Smooth muscle cell of the brain vasculature (primary cell): Measurements from ENCODE around the gene ST3GAL2.
"Not testable (repeated sequence)": the region's sequence is repeated elsewhere in the genome, so short reads cannot be mapped to it uniquely, and the experiment has no call there.

Source experiments
- DNase-seq: peaks from one replicate; pipeline ENCODE4 v3.0.0-alpha.2; 2012; ENCODE audit warnings: low read depth, low spot score

The ST3GAL2 gene

GRCh38 chr16:70417661-70418060 lies 21.2 kb downstream of the ST3GAL2 start:
- DNase-seq: no peak

- no peak for DNase-seq
Measured at GRCh38 chr16:70416748-70417616, 21.9 kb downstream of the ST3GAL2 start.

GRCh38 chr16:70413572-70413971 lies 25.3 kb downstream of the ST3GAL2 start:
- not testable (repeated sequence) for DNase-seq

GRCh38 chr16:70412385-70412784 lies 26.5 kb downstream of the ST3GAL2 start:
- DNase-seq: no peak

- DNase-seq: no peak
Measured at GRCh38 chr16:70410734-70411133, 28.2 kb downstream of the ST3GAL2 start.

- no peak for DNase-seq
Measured at GRCh38 chr16:70407811-70408274, 31.1 kb downstream of the ST3GAL2 start.

GRCh38 chr16:70406104-70406503 lies 32.8 kb downstream of the ST3GAL2 start:
- not testable (repeated sequence) for DNase-seq

- DNase-seq: no peak
Measured at GRCh38 chr16:70402916-70403659, 35.8 kb downstream of the ST3GAL2 start.

- DNase-seq: no peak
Measured at GRCh38 chr16:70399951-70400350, 38.9 kb downstream of the ST3GAL2 start.

GRCh38 chr16:70399381-70399780 lies 39.5 kb downstream of the ST3GAL2 start:
- DNase-seq: no peak

- DNase-seq: no peak
Measured at GRCh38 chr16:70398177-70398743, 40.6 kb downstream of the ST3GAL2 start.

- DNase-seq: no peak
Measured at GRCh38 chr16:70396246-70396904, 42.5 kb downstream of the ST3GAL2 start.

- DNase-seq: no peak
Measured at GRCh38 chr16:70395345-70395901, 43.5 kb downstream of the ST3GAL2 start.

- no peak for DNase-seq
Measured at GRCh38 chr16:70394853-70395252, 44.0 kb downstream of the ST3GAL2 start.

GRCh38 chr16:70393662-70394061 lies 45.2 kb downstream of the ST3GAL2 start:
- no peak for DNase-seq

GRCh38 chr16:70392606-70393005 lies 46.3 kb downstream of the ST3GAL2 start:
- no peak for DNase-seq

- no peak for DNase-seq
Measured at GRCh38 chr16:70391881-70392481, 46.9 kb downstream of the ST3GAL2 start.

GRCh38 chr16:70391446-70391845 lies 47.5 kb downstream of the ST3GAL2 start:
- DNase-seq: no peak

GRCh38 chr16:70390774-70391173 lies 48.1 kb downstream of the ST3GAL2 start:
- no peak for DNase-seq

- no peak for DNase-seq
Measured at GRCh38 chr16:70388006-70388680, 50.8 kb downstream of the ST3GAL2 start.
